ENCODE data around the gene GYS1. TPM values are rescaled to one million over a fixed set of nuclear protein-coding genes. Genes with fewer than 3 reads are reported as not detected.
A peak's percentile ranks its signal among the peaks of the same experiment; 100 is the strongest.
"Not testable (repeated sequence)": the region's sequence is repeated elsewhere in the genome, so short reads cannot be mapped to it uniquely, and the experiment has no call there.

Gene GYS1
- total RNA-seq, 1 donor from 2014 or later = 17.7 TPM

GRCh38 chr19:49019242-49019932, 26.3 kb upstream of the GYS1 start:
- Histone ChIP-seq H2AFZ (replicated peaks) (no peak overlapping the region), H3F3A (ENCODE audit: low read depth) (peaks cover 21% of the 10 kb centered on the region), H3K79me2 (ENCODE audit: low read depth) (no peaks in the 10 kb centered on the region), H3K4me3 (peak overlapping the region; percentile 31), H3K4me1 (peaks cover 12% of the 10 kb centered on the region), H3K36me3 (no peaks in the 10 kb centered on the region), H3K9ac (no peak overlapping the region), H4K20me1 (ENCODE audit: low read depth) (peaks cover 8% of the 10 kb centered on the region), H3K9me3 (ENCODE audit: low read depth) (no peaks in the 10 kb centered on the region), H3K4me2 (no peak overlapping the region), H3K27me3 (peaks cover 52% of the 10 kb centered on the region), H3K27ac (no peak overlapping the region)
- Mint-ChIP-seq H3K27me3 (ENCODE audit: insufficient read depth, low read depth) (peaks cover 29% of the 10 kb centered on the region), H3K4me3 (peak overlapping the region; percentile 46), H3K27ac (peak overlapping the region; percentile 11), H3K4me1 (peaks cover 19% of the 10 kb centered on the region), H3K9me3 (peaks cover 2% of the 10 kb centered on the region), H3K36me3 (peaks cover 3% of the 10 kb centered on the region)
- DNase-seq (ENCODE audit: low spot score) = peak; percentile 77
- TF ChIP-seq EZH2 (IDR thresholded peaks at IDR 0.05) (no peak), CTCF (IDR thresholded peaks at IDR 0.05) (peak; percentile 44)

- Histone ChIP-seq H3K4me3 (peak overlapping the region; percentile 56), H3K4me1 (peaks cover 12% of the 10 kb centered on the region), H3K27me3 (peaks cover 52% of the 10 kb centered on the region), H3F3A (ENCODE audit: low read depth) (peaks cover 21% of the 10 kb centered on the region), H3K4me2 (peak overlapping the region; percentile 92)
- H3K4me1 Mint-ChIP-seq = peaks cover 19% of the 10 kb centered on the region
- not testable (repeated sequence) for H3K9me3 ChIP-seq (ENCODE audit: low read depth); H2AFZ ChIP-seq (replicated peaks); H3K9ac ChIP-seq; H3K4me3 Mint-ChIP-seq; H3K9me3 Mint-ChIP-seq; H3K36me3 Mint-ChIP-seq; H4K20me1 ChIP-seq (ENCODE audit: low read depth); H3K79me2 ChIP-seq (ENCODE audit: low read depth); H3K27ac ChIP-seq; H3K36me3 ChIP-seq
- H3K27ac Mint-ChIP-seq = peak overlapping the region; percentile 11
- peak; percentile 21 for DNase-seq (ENCODE audit: low spot score)
- TF ChIP-seq EZH2phosphoT487 (IDR thresholded peaks at IDR 0.05) (peak; percentile 63), EZH2 (IDR thresholded peaks at IDR 0.05) (peak; percentile 70)
- peaks cover 29% of the 10 kb centered on the region for H3K27me3 Mint-ChIP-seq (ENCODE audit: insufficient read depth, low read depth)
Observed at GRCh38 chr19:49018388-49019241, 25.5 kb upstream of the GYS1 start.

GRCh38 chr19:49017666-49018351, 24.7 kb upstream of the GYS1 start:
- H3K27me3 Mint-ChIP-seq (ENCODE audit: insufficient read depth, low read depth) = peaks cover 29% of the 10 kb centered on the region

More at GRCh38 chr19:49017666-49018351, 24.7 kb upstream of the GYS1 start:
- peaks cover 19% of the 10 kb centered on the region for H3K4me1 Mint-ChIP-seq
- peaks cover 52% of the 10 kb centered on the region for H3K27me3 ChIP-seq
- H3K9me3 Mint-ChIP-seq = peaks cover 2% of the 10 kb centered on the region
- H2AFZ ChIP-seq (replicated peaks) = no peak overlapping the region
- no peak overlapping the region for H3K27ac ChIP-seq
- H4K20me1 ChIP-seq (ENCODE audit: low read depth) = peaks cover 8% of the 10 kb centered on the region
- H3K9ac ChIP-seq = no peak overlapping the region
- H3K27ac Mint-ChIP-seq = no peak overlapping the region
- H3K36me3 ChIP-seq = no peaks in the 10 kb centered on the region
- peaks cover 6% of the 10 kb centered on the region for H3K36me3 Mint-ChIP-seq
- H3K79me2 ChIP-seq (ENCODE audit: low read depth) = no peaks in the 10 kb centered on the region
- peak overlapping the region; percentile 56 for H3K4me3 ChIP-seq
- DNase-seq (ENCODE audit: low spot score) = peak; percentile 79
- H3K4me2 ChIP-seq = peak overlapping the region; percentile 92
- TF ChIP-seq EZH2 (IDR thresholded peaks at IDR 0.05) = peak; percentile 75
- peak; percentile 49 for TF ChIP-seq CTCF (IDR thresholded peaks at IDR 0.05)
- TF ChIP-seq EZH2phosphoT487 (IDR thresholded peaks at IDR 0.05) = peak; percentile 65
- peaks cover 12% of the 10 kb centered on the region for H3K4me1 ChIP-seq
- H3F3A ChIP-seq (ENCODE audit: low read depth) = peaks cover 21% of the 10 kb centered on the region
- H3K4me3 Mint-ChIP-seq = no peak overlapping the region
- no peaks in the 10 kb centered on the region for H3K9me3 ChIP-seq (ENCODE audit: low read depth)

Data from neural progenitor cell (in vitro differentiated cells).